Measurements from ENCODE around the gene MT1E.
"Not testable (repeated sequence)": the region's sequence is repeated elsewhere in the genome, so short reads cannot be mapped to it uniquely, and the experiment has no call there.

MT1E gene

GRCh38 chr16:56607675-56608042 lies 17.9 kb upstream of the MT1E start:
- no peak for DNase-seq

- peak; percentile 92 for DNase-seq
These were observed 17.3 kb upstream of the MT1E start, which contains the start of gene MT2A for GRCh38 chr16:56608043-56608875. Gene MT2A (plus strand): TSS chr16:56608584. CDS start chr16:56608656, 72 bp downstream.

GRCh38 chr16:56608876-56609462 lies 16.6 kb upstream of the MT1E start:
- DNase-seq: no peak

GRCh38 chr16:56609463-56609921 lies 16.1 kb upstream of the MT1E start:
- DNase-seq: peak; percentile 70

- DNase-seq: peak; percentile 76
These were observed 15.5 kb upstream of the MT1E start for GRCh38 chr16:56610017-56610608.

- DNase-seq: no peak
These were observed 14.9 kb upstream of the MT1E start for GRCh38 chr16:56610609-56611111.

- no peak for DNase-seq
These were observed 14.2 kb upstream of the MT1E start for GRCh38 chr16:56611281-56611833.

- no peak for DNase-seq
These were observed 11.9 kb upstream of the MT1E start for GRCh38 chr16:56613706-56614105.

- DNase-seq: no peak
These were observed 11.0 kb upstream of the MT1E start for GRCh38 chr16:56614549-56614991.

GRCh38 chr16:56615353-56615752 lies 10.2 kb upstream of the MT1E start:
- DNase-seq: no peak

GRCh38 chr16:56616608-56617211 lies 8.9 kb upstream of the MT1E start:
- DNase-seq: no peak

- peak; percentile 67 for DNase-seq
These were observed 8.1 kb upstream of the MT1E start for GRCh38 chr16:56617212-56618085.

GRCh38 chr16:56618138-56618537 lies 7.4 kb upstream of the MT1E start:
- DNase-seq: no peak

GRCh38 chr16:56620339-56620897 lies 5.2 kb upstream of the MT1E start:
- no peak for DNase-seq

- not testable (repeated sequence) for DNase-seq
These were observed 3.7 kb upstream of the MT1E start for GRCh38 chr16:56621665-56622445.

- not testable (repeated sequence) for DNase-seq
These were observed 2.4 kb upstream of the MT1E start for GRCh38 chr16:56623184-56623583.

- DNase-seq: no peak
These were observed 1.9 kb upstream of the MT1E start for GRCh38 chr16:56623637-56624036.

GRCh38 chr16:56625943-56626654 lies 518 bp downstream of the MT1E start:
- DNase-seq: no peak

GRCh38 chr16:56626685-56627084 lies 1.1 kb downstream of the MT1E start:
- DNase-seq: no peak

Data from stimulated activated CD4-positive, alpha-beta T cell treated with anti-CD3 and anti-CD28 coated beads, Interleukin-4, amount 100 ng/mL, for 1 hour (primary cell).